ENCODE measurements around the gene NAP1L1.

DNA sequence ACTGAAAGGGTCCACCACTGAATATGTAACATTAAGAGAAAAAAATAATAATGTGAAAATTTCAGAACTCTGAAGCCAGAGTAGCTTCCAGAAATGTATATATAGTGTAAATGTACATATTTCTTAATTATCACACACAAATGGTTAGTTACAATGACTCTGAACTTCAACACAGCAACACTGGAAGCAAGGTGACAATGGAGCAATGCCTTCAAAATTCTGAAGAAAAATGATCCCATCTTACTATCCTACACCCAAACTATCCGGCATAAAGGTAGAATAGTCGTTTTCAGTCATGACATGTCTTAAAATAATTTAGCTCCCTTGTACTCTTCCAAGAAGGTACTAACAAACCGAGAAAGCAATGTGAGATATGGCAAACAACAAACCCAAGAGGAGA, 11.9 kb downstream of the NAP1L1 start:
- TF ChIP-seq, protein P1, sequence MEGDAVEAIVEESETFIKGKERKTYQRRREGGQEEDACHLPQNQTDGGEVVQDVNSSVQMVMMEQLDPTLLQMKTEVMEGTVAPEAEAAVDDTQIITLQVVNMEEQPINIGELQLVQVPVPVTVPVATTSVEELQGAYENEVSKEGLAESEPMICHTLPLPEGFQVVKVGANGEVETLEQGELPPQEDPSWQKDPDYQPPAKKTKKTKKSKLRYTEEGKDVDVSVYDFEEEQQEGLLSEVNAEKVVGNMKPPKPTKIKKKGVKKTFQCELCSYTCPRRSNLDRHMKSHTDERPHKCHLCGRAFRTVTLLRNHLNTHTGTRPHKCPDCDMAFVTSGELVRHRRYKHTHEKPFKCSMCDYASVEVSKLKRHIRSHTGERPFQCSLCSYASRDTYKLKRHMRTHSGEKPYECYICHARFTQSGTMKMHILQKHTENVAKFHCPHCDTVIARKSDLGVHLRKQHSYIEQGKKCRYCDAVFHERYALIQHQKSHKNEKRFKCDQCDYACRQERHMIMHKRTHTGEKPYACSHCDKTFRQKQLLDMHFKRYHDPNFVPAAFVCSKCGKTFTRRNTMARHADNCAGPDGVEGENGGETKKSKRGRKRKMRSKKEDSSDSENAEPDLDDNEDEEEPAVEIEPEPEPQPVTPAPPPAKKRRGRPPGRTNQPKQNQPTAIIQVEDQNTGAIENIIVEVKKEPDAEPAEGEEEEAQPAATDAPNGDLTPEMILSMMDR (conservative IDR thresholded peaks at IDR 0.05), result no peak
- no peak for TF ChIP-seq EZH2 (IDR thresholded peaks at IDR 0.05; ENCODE audit: low read depth)

Measured in PC-9 (cell line).